ENCODE results near the gene FILIP1L. TPM values are rescaled to one million over a fixed set of nuclear protein-coding genes. Genes with fewer than 3 reads are reported as not detected.

FILIP1L gene
- total RNA-seq, 2 donors from 2014 or later, result 97.0 to 112 TPM

GRCh38 chr3:100149713-100150415 is 35.6 kb upstream of the FILIP1L start:
- H3K9me3 ChIP-seq, result peaks cover 0 to under 1% of the 10 kb centered on the region in 2 donors
- H3K27ac ChIP-seq, result peak overlapping the region; percentile 68 to 80
- DNase-seq (ENCODE audit: low spot score), result no peak
- no peak overlapping the region for H3K4me3 ChIP-seq
- no peak for TF ChIP-seq CTCF (IDR thresholded peaks at IDR 0.05)
- peaks cover 0 to 14% of the 10 kb centered on the region in 2 donors for H3K4me1 ChIP-seq
- H3K27me3 ChIP-seq, result no peaks in the 10 kb centered on the region
- no peaks in the 10 kb centered on the region for H3K36me3 ChIP-seq

GRCh38 chr3:100149130-100149529 is 34.8 kb upstream of the FILIP1L start:
- Histone ChIP-seq H3K4me1 (peaks cover 0 to 14% of the 10 kb centered on the region in 2 donors), H3K27me3 (no peaks in the 10 kb centered on the region), H3K27ac (peak overlapping the region; percentile 68 to 80), H3K4me3 (no peak overlapping the region), H3K36me3 (no peaks in the 10 kb centered on the region), H3K9me3 (no peaks in the 10 kb centered on the region)
- DNase-seq (ENCODE audit: low spot score), result no peak
- no peak for TF ChIP-seq CTCF (IDR thresholded peaks at IDR 0.05)

- Histone ChIP-seq H3K27ac (no peak overlapping the region), H3K36me3 (no peaks in the 10 kb centered on the region), H3K9me3 (peaks cover 0 to 9% of the 10 kb centered on the region in 2 donors), H3K4me3 (no peak overlapping the region), H3K4me1 (peaks cover 0 to 3% of the 10 kb centered on the region in 2 donors), H3K27me3 (no peaks in the 10 kb centered on the region)
- no peak for TF ChIP-seq CTCF (IDR thresholded peaks at IDR 0.05)
- no peak for DNase-seq (ENCODE audit: low spot score)
These were observed 30.1 kb upstream of the FILIP1L start for GRCh38 chr3:100144255-100144866.

- no peak for DNase-seq (ENCODE audit: low spot score)
- TF ChIP-seq CTCF (IDR thresholded peaks at IDR 0.05), result no peak
- no peaks in the 10 kb centered on the region for H3K27me3 ChIP-seq
- H3K4me3 ChIP-seq, result no peak overlapping the region
- peaks cover 0 to 9% of the 10 kb centered on the region in 2 donors for H3K9me3 ChIP-seq
- no peak overlapping the region for H3K27ac ChIP-seq
- H3K36me3 ChIP-seq, result no peaks in the 10 kb centered on the region
- peaks cover 0 to 4% of the 10 kb centered on the region in 2 donors for H3K4me1 ChIP-seq
These were observed 27.3 kb upstream of the FILIP1L start for GRCh38 chr3:100141586-100141985.

GRCh38 chr3:100140976-100141375 is 26.7 kb upstream of the FILIP1L start:
- no peak overlapping the region for H3K27ac ChIP-seq
- H3K4me1 ChIP-seq, result peaks cover 0 to 10% of the 10 kb centered on the region in 2 donors
- H3K36me3 ChIP-seq, result no peaks in the 10 kb centered on the region
- no peak for DNase-seq (ENCODE audit: low spot score)
- no peaks in the 10 kb centered on the region for H3K27me3 ChIP-seq
- no peak for TF ChIP-seq CTCF (IDR thresholded peaks at IDR 0.05)
- no peak overlapping the region for H3K4me3 ChIP-seq
- peaks cover 0 to 9% of the 10 kb centered on the region in 2 donors for H3K9me3 ChIP-seq

All from right atrium auricular region (tissue), 2 donors.